Astrocyte (in vitro differentiated cells and primary cell): ENCODE results near the gene HNRNPA2B1. TPM values are rescaled to one million over a fixed set of nuclear protein-coding genes. Genes with fewer than 3 reads are reported as not detected.
"Not testable (repeated sequence)": the region's sequence is repeated elsewhere in the genome, so short reads cannot be mapped to it uniquely, and the experiment has no call there.

Experiments used
- DNase-seq: peaks from one replicate; pipeline ENCODE4 v3.0.0-alpha.2; 2010; ENCODE audit warnings: low read depth
- FAIRE-seq: peaks from 2 replicates; lab custom pipeline; 2011; peaks lifted over from hg19 to GRCh38; lab: Jason Lieb, UNC
- H2AFZ ChIP-seq: 2 replicates; pipeline ENCODE4 v1.6.0; 2012; ENCODE audit warnings: low read depth, low read length, inconsistent platforms
- H3K27ac ChIP-seq: 2 replicates; pipeline ENCODE4 v1.5.1; 2011; ENCODE audit warnings: low read depth, low read length, inconsistent platforms
- H3K27me3 ChIP-seq: 2 replicates; pipeline ENCODE4 v1.6.0; 2011; ENCODE audit warnings: low read length, inconsistent platforms; ENCODE audit not compliant: insufficient read depth
- H3K36me3 ChIP-seq: 2 replicates; pipeline ENCODE4 v1.5.1; 2011; ENCODE audit warnings: low read length, inconsistent platforms; ENCODE audit not compliant: insufficient read depth
- H3K4me1 ChIP-seq: 2 replicates; pipeline ENCODE4 v1.5.1; 2011; ENCODE audit warnings: low read length, inconsistent platforms; ENCODE audit not compliant: insufficient read depth
- H3K4me2 ChIP-seq: 2 replicates; pipeline ENCODE4 v1.6.0; 2012; ENCODE audit warnings: low read length, inconsistent platforms
- H3K4me3 ChIP-seq: 2 replicates; pipeline ENCODE4 v1.5.1; 2011; ENCODE audit warnings: low read depth, mild to moderate bottlenecking, low read length, inconsistent platforms; ENCODE audit not compliant: insufficient read depth
- H3K79me2 ChIP-seq: 2 replicates; pipeline ENCODE4 v1.6.0; 2012; ENCODE audit warnings: mild to moderate bottlenecking, low read length, inconsistent platforms; ENCODE audit not compliant: insufficient read depth
- H3K9ac ChIP-seq: 2 replicates; pipeline ENCODE4 v1.6.0; 2012; ENCODE audit warnings: mild to moderate bottlenecking, low read length, inconsistent platforms
- H3K9me3 ChIP-seq: 2 replicates; pipeline ENCODE4 v1.5.1; 2012; ENCODE audit warnings: low read depth, mild to moderate bottlenecking, low read length, inconsistent platforms; ENCODE audit not compliant: insufficient read depth
- H4K20me1 ChIP-seq: 2 replicates; pipeline ENCODE4 v1.6.0; 2012; ENCODE audit warnings: low read length, inconsistent platforms; ENCODE audit not compliant: insufficient read depth
- H3K27ac Mint-ChIP-seq: one replicate; pipeline ENCODE4 v1.8.0; 2021; ENCODE audit warnings: mild to moderate bottlenecking, mixed read lengths; ENCODE audit not compliant: unreplicated experiment
- H3K27me3 Mint-ChIP-seq: one replicate; pipeline ENCODE4 v1.8.0; 2021; ENCODE audit warnings: low read depth, mixed read lengths; ENCODE audit not compliant: unreplicated experiment
- H3K36me3 Mint-ChIP-seq: one replicate; pipeline ENCODE4 v1.8.0; 2021; ENCODE audit warnings: low read depth, mixed read lengths; ENCODE audit not compliant: unreplicated experiment
- H3K4me1 Mint-ChIP-seq: one replicate; pipeline ENCODE4 v1.8.0; 2021; ENCODE audit warnings: low read depth, mixed read lengths; ENCODE audit not compliant: unreplicated experiment
- H3K4me3 Mint-ChIP-seq: one replicate; pipeline ENCODE4 v1.8.0; 2021; ENCODE audit warnings: mild to moderate bottlenecking, moderate library complexity, mixed read lengths; ENCODE audit not compliant: unreplicated experiment
- H3K9me3 Mint-ChIP-seq: one replicate; pipeline ENCODE4 v1.8.0; 2021; ENCODE audit warnings: mild to moderate bottlenecking, mixed read lengths; ENCODE audit not compliant: unreplicated experiment
- EZH2 ChIP-seq: IDR thresholded peaks from 2 replicates; pipeline ENCODE4 v1.6.1; 2012; ENCODE audit warnings: mild to moderate bottlenecking, low read length, inconsistent platforms; ENCODE audit not compliant: insufficient read depth
- total RNA-seq: library from RNA; stranded (reverse); gene quantifications from 2 replicates; pipeline ENCODE4 v1.2.1, GENCODE V29; 2021
- TF ChIP-seq, protein P1 (sequence below): IDR thresholded peaks from 2 replicates; pipeline ENCODE4 v1.5.1; 2011; ENCODE audit warnings: low read depth, mild to moderate bottlenecking, inconsistent platforms, low read length, moderate library complexity; ENCODE audit not compliant: insufficient read depth

Gene HNRNPA2B1
- total RNA-seq, 1 donor from 2014 or later: 415 TPM

DNA sequence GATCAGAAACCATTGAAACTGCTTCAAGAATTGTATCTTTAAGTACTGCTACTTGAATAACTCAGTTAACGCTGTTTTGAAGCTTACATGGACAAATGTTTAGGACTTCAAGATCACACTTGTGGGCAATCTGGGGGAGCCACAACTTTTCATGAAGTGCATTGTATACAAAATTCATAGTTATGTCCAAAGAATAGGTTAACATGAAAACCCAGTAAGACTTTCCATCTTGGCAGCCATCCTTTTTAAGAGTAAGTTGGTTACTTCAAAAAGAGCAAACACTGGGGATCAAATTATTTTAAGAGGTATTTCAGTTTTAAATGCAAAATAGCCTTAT is 14.7 kb downstream of the HNRNPA2B1 start:
- Histone ChIP-seq H3K4me1 (no peaks in the 10 kb centered on the region), H3K27ac (no peak overlapping the region), H2AFZ (no peak overlapping the region), H3K36me3 (peaks cover 38% of the 10 kb centered on the region), H3K27me3 (no peaks in the 10 kb centered on the region), H3K9ac (no peak overlapping the region), H3K79me2 (peaks cover 10% of the 10 kb centered on the region), H4K20me1 (peaks cover 79% of the 10 kb centered on the region), H3K4me2 (no peak overlapping the region), H3K4me3 (no peak overlapping the region), H3K9me3 (no peaks in the 10 kb centered on the region)
- no peaks in the 10 kb centered on the region for H3K27me3 Mint-ChIP-seq
- peaks cover 36% of the 10 kb centered on the region for H3K4me1 Mint-ChIP-seq
- peaks cover 15% of the 10 kb centered on the region for H3K36me3 Mint-ChIP-seq
- no peak overlapping the region for H3K27ac Mint-ChIP-seq
- DNase-seq (no peak), FAIRE-seq (peak; percentile 32)
- no peak overlapping the region for H3K4me3 Mint-ChIP-seq
- TF ChIP-seq, protein P1, sequence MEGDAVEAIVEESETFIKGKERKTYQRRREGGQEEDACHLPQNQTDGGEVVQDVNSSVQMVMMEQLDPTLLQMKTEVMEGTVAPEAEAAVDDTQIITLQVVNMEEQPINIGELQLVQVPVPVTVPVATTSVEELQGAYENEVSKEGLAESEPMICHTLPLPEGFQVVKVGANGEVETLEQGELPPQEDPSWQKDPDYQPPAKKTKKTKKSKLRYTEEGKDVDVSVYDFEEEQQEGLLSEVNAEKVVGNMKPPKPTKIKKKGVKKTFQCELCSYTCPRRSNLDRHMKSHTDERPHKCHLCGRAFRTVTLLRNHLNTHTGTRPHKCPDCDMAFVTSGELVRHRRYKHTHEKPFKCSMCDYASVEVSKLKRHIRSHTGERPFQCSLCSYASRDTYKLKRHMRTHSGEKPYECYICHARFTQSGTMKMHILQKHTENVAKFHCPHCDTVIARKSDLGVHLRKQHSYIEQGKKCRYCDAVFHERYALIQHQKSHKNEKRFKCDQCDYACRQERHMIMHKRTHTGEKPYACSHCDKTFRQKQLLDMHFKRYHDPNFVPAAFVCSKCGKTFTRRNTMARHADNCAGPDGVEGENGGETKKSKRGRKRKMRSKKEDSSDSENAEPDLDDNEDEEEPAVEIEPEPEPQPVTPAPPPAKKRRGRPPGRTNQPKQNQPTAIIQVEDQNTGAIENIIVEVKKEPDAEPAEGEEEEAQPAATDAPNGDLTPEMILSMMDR: no peak
- no peak for TF ChIP-seq EZH2
- no peaks in the 10 kb centered on the region for H3K9me3 Mint-ChIP-seq

DNA sequence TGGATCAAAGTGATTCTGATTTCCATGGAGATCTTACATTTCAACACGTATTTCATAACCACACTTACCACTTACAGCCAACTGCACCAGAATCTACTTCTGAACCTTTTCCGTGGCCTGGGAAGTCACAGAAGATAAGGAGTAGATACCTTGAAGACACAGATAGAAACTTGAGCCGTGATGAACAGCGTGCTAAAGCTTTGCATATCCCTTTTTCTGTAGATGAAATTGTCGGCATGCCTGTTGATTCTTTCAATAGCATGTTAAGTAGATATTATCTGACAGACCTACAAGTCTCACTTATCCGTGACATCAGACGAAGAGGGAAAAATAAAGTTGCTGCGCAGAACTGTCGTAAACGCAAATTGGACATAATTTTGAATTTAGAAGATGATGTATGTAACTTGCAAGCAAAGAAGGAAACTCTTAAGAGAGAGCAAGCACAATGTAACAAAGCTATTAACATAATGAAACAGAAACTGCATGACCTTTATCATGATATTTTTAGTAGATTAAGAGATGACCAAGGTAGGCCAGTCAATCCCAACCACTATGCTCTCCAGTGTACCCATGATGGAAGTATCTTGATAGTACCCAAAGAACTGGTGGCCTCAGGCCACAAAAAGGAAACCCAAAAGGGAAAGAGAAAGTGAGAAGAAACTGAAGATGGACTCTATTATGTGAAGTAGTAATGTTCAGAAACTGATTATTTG is 15.3 kb downstream of the HNRNPA2B1 start:
- Histone ChIP-seq H3K79me2 (peaks cover 7% of the 10 kb centered on the region), H3K9me3 (no peaks in the 10 kb centered on the region), H3K4me2 (no peak overlapping the region), H3K27me3 (no peaks in the 10 kb centered on the region), H3K4me3 (no peak overlapping the region), H3K36me3 (peaks cover 33% of the 10 kb centered on the region), H3K4me1 (no peaks in the 10 kb centered on the region), H4K20me1 (peaks cover 74% of the 10 kb centered on the region), H3K9ac (no peak overlapping the region), H2AFZ (no peak overlapping the region), H3K27ac (no peak overlapping the region)
- Mint-ChIP-seq H3K27ac (no peak overlapping the region), H3K4me1 (peaks cover 36% of the 10 kb centered on the region), H3K36me3 (peaks cover 16% of the 10 kb centered on the region), H3K4me3 (no peak overlapping the region), H3K27me3 (no peaks in the 10 kb centered on the region), H3K9me3 (no peaks in the 10 kb centered on the region)
- FAIRE-seq (no peak), DNase-seq (no peak)
- no peak for TF ChIP-seq EZH2
- TF ChIP-seq, protein P1: no peak

DNA sequence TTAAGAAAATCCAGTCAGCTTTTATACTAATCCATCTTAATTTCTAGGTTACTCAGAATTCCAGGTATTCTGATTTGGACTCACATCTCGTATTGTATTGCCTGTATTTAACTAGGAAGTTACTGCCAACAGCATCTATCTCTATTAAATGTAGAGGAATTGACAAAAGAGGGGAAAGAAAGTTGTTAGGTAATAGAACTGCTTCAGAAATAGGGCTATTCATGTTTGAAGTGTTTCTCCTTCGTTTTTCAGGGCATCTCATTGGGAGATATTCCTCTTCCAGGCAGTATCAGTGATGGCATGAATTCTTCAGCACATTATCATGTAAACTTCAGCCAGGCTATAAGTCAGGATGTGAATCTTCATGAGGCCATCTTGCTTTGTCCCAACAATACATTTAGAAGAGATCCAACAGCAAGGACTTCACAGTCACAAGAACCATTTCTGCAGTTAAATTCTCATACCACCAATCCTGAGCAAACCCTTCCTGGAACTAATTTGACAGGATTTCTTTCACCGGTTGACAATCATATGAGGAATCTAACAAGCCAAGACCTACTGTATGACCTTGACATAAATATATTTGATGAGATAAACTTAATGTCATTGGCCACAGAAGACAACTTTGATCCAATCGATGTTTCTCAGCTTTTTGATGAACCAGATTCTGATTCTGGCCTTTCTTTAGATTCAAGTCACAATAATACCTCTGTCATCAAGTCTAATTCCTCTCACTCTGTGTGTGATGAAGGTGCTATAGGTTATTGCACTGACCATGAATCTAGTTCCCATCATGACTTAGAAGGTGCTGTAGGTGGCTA is 16.1 kb downstream of the HNRNPA2B1 start:
- H3K4me3 ChIP-seq, H3K4me1 ChIP-seq, H3K27me3 ChIP-seq, FAIRE-seq, H2AFZ ChIP-seq, H3K9ac ChIP-seq, H3K9me3 ChIP-seq, H3K9me3 Mint-ChIP-seq, H3K79me2 ChIP-seq, H3K27me3 Mint-ChIP-seq, DNase-seq, H3K27ac ChIP-seq, H3K4me3 Mint-ChIP-seq, H3K4me2 ChIP-seq: not testable (repeated sequence)
- Histone ChIP-seq H3K36me3 (peaks cover 25% of the 10 kb centered on the region), H4K20me1 (peaks cover 70% of the 10 kb centered on the region)
- H3K36me3 Mint-ChIP-seq: peaks cover 14% of the 10 kb centered on the region
- peaks cover 36% of the 10 kb centered on the region for H3K4me1 Mint-ChIP-seq
- H3K27ac Mint-ChIP-seq: peak overlapping the region; percentile 8
